IMR-90 (cell line): ENCODE data around the gene MMP12. TPM values are rescaled to one million over a fixed set of nuclear protein-coding genes. Genes with fewer than 3 reads are reported as not detected.
A peak's percentile ranks its signal among the peaks of the same experiment; 100 is the strongest.

Source experiments
- ATAC-seq: fragments of 200-7000 bp; cut with Tn5 transposase; 2 replicates; pipeline ENCODE4 v1.9.1; 2020; ENCODE audit warnings: low read depth, mild to moderate bottlenecking, moderate library complexity
- Bru-seq: library from RNA; stranded (reverse); fragments of 400-500 nt; gene quantifications from one replicate; lab custom pipeline; 2021; lab: Mats Ljungman, UMichigan
- BruChase-seq, 2 experiments: library from RNA; stranded (reverse); fragments of 400-500 nt; gene quantifications; one replicate each; lab custom pipeline; 2021; lab: Mats Ljungman, UMichigan
- BruUV-seq: library from RNA; stranded (reverse); fragments of 400-500 nt; replicated peaks from 2 replicates; lab custom pipeline; 2021; lab: Mats Ljungman, UMichigan
- CTCF ChIA-PET: fragments of 300-600 bp; formaldehyde crosslinking; extraction: SDS; loops from one replicate; lab custom pipeline; 2021; ENCODE audit warnings: antibody characterized with exemption; lab: Yijun Ruan, JAX
- POLR2A ChIA-PET: fragments of 300-600 bp; sonication (Branson Sonifier 250); formaldehyde crosslinking; loops from one replicate; lab custom pipeline; 2022; ENCODE audit warnings: antibody characterized with exemption; ENCODE audit not compliant: unreplicated experiment; lab: Charles Lee
- DNase-seq: peaks from one replicate; pipeline ENCODE4 v3.0.0; 2013
- H2AFZ ChIP-seq: replicated peaks from 2 replicates; pipeline ENCODE3; 2013; ENCODE audit warnings: low read length, mild to moderate bottlenecking; ENCODE audit not compliant: poor library complexity
- H2AK5ac ChIP-seq: 2 replicates; pipeline ENCODE4 v1.6.1; 2013; ENCODE audit warnings: low read depth, low read length, inconsistent platforms
- H2AK9ac ChIP-seq: replicated peaks from 2 replicates; pipeline ENCODE3; 2013; ENCODE audit warnings: mild to moderate bottlenecking, low read depth, low read length, moderate library complexity; ENCODE audit not compliant: poor library complexity
- H2BK120ac ChIP-seq: 2 replicates; pipeline ENCODE4 v1.6.1; 2013; ENCODE audit warnings: low read depth, low read length, inconsistent platforms
- H2BK15ac ChIP-seq: 3 replicates; pipeline ENCODE4 v1.6.1; 2013; ENCODE audit warnings: low read depth, low read length, inconsistent platforms
- H2BK20ac ChIP-seq: 2 replicates; pipeline ENCODE4 v1.6.1; 2013; ENCODE audit warnings: low read depth, mild to moderate bottlenecking, inconsistent platforms, low read length, moderate library complexity
- H2BK5ac ChIP-seq: 2 replicates; pipeline ENCODE4 v1.6.1; 2013; ENCODE audit warnings: mild to moderate bottlenecking, low read depth, low read length, inconsistent platforms; ENCODE audit not compliant: poor library complexity, severe bottlenecking
- H3K14ac ChIP-seq: replicated peaks from 2 replicates; pipeline ENCODE4 v1.6.1; 2013; ENCODE audit warnings: low read depth, low read length, inconsistent platforms
- H3K18ac ChIP-seq: 2 replicates; pipeline ENCODE4 v1.6.1; 2013; ENCODE audit warnings: low read depth, low read length, control low read depth
- H3K23ac ChIP-seq: 2 replicates; pipeline ENCODE4 v1.6.1; 2013; ENCODE audit warnings: low read depth, low read length, inconsistent platforms
- H3K27ac ChIP-seq: 2 replicates; pipeline ENCODE4 v1.5.1; 2013; ENCODE audit warnings: mild to moderate bottlenecking, control low read depth, low read length; ENCODE audit not compliant: insufficient read depth
- H3K27me3 ChIP-seq: 2 replicates; pipeline ENCODE4 v1.6.1; 2013; ENCODE audit warnings: low read length; ENCODE audit not compliant: control insufficient read depth, insufficient read depth
- H3K36me3 ChIP-seq: 2 replicates; pipeline ENCODE4 v1.6.1; 2013; ENCODE audit warnings: low read length, mixed read lengths; ENCODE audit not compliant: control insufficient read depth, insufficient read depth
- H3K4ac ChIP-seq: 2 replicates; pipeline ENCODE4 v1.6.1; 2013; ENCODE audit warnings: low read depth, low read length, inconsistent platforms
- H3K4me1 ChIP-seq: 2 replicates; pipeline ENCODE4 v1.6.1; 2013; ENCODE audit warnings: low read length, mixed read lengths; ENCODE audit not compliant: control insufficient read depth, insufficient read depth
- H3K4me2 ChIP-seq: 2 replicates; pipeline ENCODE4 v1.6.1; 2013; ENCODE audit warnings: low read depth, mild to moderate bottlenecking, control low read depth, low read length, moderate library complexity
- H3K4me3 ChIP-seq: 2 replicates; pipeline ENCODE4 v1.5.1; 2013; ENCODE audit warnings: low read depth, mild to moderate bottlenecking, control low read depth, low read length, moderate library complexity; ENCODE audit not compliant: insufficient read depth
- H3K56ac ChIP-seq: 2 replicates; pipeline ENCODE4 v1.6.1; 2013; ENCODE audit warnings: low read length, inconsistent platforms; ENCODE audit not compliant: insufficient read depth; ENCODE audit errors: extremely low read depth
- H3K79me1 ChIP-seq, 2 experiments: 2 replicates each; pipeline ENCODE4 v1.6.1; 2013; ENCODE audit warnings: low read length in 2 of 2, inconsistent platforms in 1 of 2, low read depth in 1 of 2
- H3K9ac ChIP-seq: 2 replicates; pipeline ENCODE4 v1.6.1; 2013; ENCODE audit warnings: low read depth, low read length, control low read depth
- H3K9me1 ChIP-seq: 2 replicates; pipeline ENCODE4 v1.6.1; 2013; ENCODE audit warnings: low read length, inconsistent platforms; ENCODE audit not compliant: insufficient read depth
- H3K9me3 ChIP-seq: 2 replicates; pipeline ENCODE4 v1.6.1; 2013; ENCODE audit warnings: low read length; ENCODE audit not compliant: control insufficient read depth, insufficient read depth
- H4K20me1 ChIP-seq: 2 replicates; pipeline ENCODE4 v1.6.1; 2013; ENCODE audit warnings: low read length, inconsistent platforms; ENCODE audit not compliant: insufficient read depth
- H4K5ac ChIP-seq: 2 replicates; pipeline ENCODE4 v1.6.1; 2013; ENCODE audit warnings: mild to moderate bottlenecking, low read depth, low read length, control low read depth
- H4K8ac ChIP-seq, 2 experiments: 2 replicates each; pipeline ENCODE4 v1.6.1; 2013; ENCODE audit warnings: low read depth in 2 of 2, low read length in 2 of 2, control low read depth in 1 of 2, inconsistent platforms in 1 of 2
- H4K91ac ChIP-seq: 2 replicates; pipeline ENCODE4 v1.6.1; 2013; ENCODE audit warnings: low read depth, low read length, inconsistent platforms; ENCODE audit not compliant: insufficient read depth
- BHLHE40 ChIP-seq: fragments of 150-350 bp; IDR thresholded peaks from 2 replicates; pipeline ENCODE4 v1.6.1; 2016; ENCODE audit warnings: mild to moderate bottlenecking, low read depth, low read length
- CEBPB ChIP-seq: IDR thresholded peaks from 2 replicates; pipeline ENCODE4 v1.6.1; 2012; ENCODE audit warnings: low read depth, low read length, improper control_type of control experiment
- CHD1 ChIP-seq: IDR thresholded peaks from 2 replicates; pipeline ENCODE4 v1.6.1; 2012; ENCODE audit warnings: low read depth, low read length, improper control_type of control experiment
- FOS ChIP-seq: fragments of 150-350 bp; IDR thresholded peaks from 2 replicates; pipeline ENCODE4 v1.6.1; 2016; ENCODE audit warnings: low read depth, low read length
- MAFK ChIP-seq: IDR thresholded peaks from 2 replicates; pipeline ENCODE4 v1.6.1; 2012; ENCODE audit warnings: low read depth, low read length, improper control_type of control experiment
- MAZ ChIP-seq: IDR thresholded peaks from 2 replicates; pipeline ENCODE4 v1.6.1; 2012; ENCODE audit warnings: low read depth, mild to moderate bottlenecking, low read length, improper control_type of control experiment, moderate library complexity, borderline replicate concordance
- MXI1 ChIP-seq: IDR thresholded peaks from 2 replicates; pipeline ENCODE4 v1.6.1; 2012; ENCODE audit warnings: low read depth, mild to moderate bottlenecking, low read length, moderate library complexity, borderline replicate concordance
- NFE2L2 ChIP-seq: fragments of 150-350 bp; IDR thresholded peaks from 2 replicates; pipeline ENCODE4 v1.6.1; 2016; ENCODE audit warnings: low read depth, mild to moderate bottlenecking, low read length
- POLR2A ChIP-seq: IDR thresholded peaks from 2 replicates; pipeline ENCODE4 v1.6.1; 2012; ENCODE audit warnings: mild to moderate bottlenecking, low read depth, low read length
- RAD21 ChIP-seq: IDR thresholded peaks from 2 replicates; pipeline ENCODE4 v1.6.1; 2012; ENCODE audit warnings: low read length, improper control_type of control experiment
- RCOR1 ChIP-seq: IDR thresholded peaks from 2 replicates; pipeline ENCODE4 v1.6.1; 2012; ENCODE audit warnings: mild to moderate bottlenecking, low read length, improper control_type of control experiment; ENCODE audit not compliant: insufficient replicate concordance
- RFX5 ChIP-seq: IDR thresholded peaks from 2 replicates; pipeline ENCODE4 v1.8.0; 2012; ENCODE audit warnings: low read depth, mild to moderate bottlenecking, low read length, moderate library complexity
- SMC3 ChIP-seq: fragments of 150-350 bp; IDR thresholded peaks from 2 replicates; pipeline ENCODE4 v1.6.1; 2016; ENCODE audit warnings: low read depth, mild to moderate bottlenecking, antibody characterized with exemption, low read length, moderate library complexity
- WGBS, 2 experiments: methylation state at CpG; one replicate each; pipeline versions ENCODE4 v1.1.5 to v1.1.7; 2013; ENCODE audit warnings: missing lambda C conversion rate in 2 of 2; ENCODE audit not compliant: insufficient read length in 1 of 2; ENCODE audit errors: extremely low coverage in 2 of 2; 5-methylcytosine and 5-hydroxymethylcytosine counted together
- dilution Hi-C: fragments of 300-500 bp; cut with HindIII; formaldehyde crosslinking; loops from one replicate; pipeline ENCODE4 v1.14.3; 2018; ENCODE audit warnings: low sequenced_read_pairs; ENCODE audit not compliant: unreplicated experiment
- in situ Hi-C: fragments of 300-500 bp; cut with MboI; formaldehyde crosslinking; loops from 3 replicates; pipeline ENCODE4 v1.14.3; 2019; ENCODE audit warnings: low sequenced_read_pairs, inconsistent platforms, mixed read lengths
- intact Hi-C: fragments of 100-400 bp; cut with micrococcal nuclease; formaldehyde crosslinking; loops from 2 replicates; pipeline ENCODE4 v1.10.0; 2022
- long read RNA-seq: library from polyadenylated mRNA; unstranded; transcript quantifications from one replicate; pipeline ENCODE4 v2.0.0, GENCODE V29; 2021; ENCODE audit not compliant: unreplicated experiment
- polyA plus RNA-seq, 3 experiments: library from polyadenylated mRNA; depleted of rRNA; stranded (reverse); fragments of >200 nt; gene quantifications; 2 replicates each; pipeline ENCODE4 v1.2.3, GENCODE V29; 2012; ENCODE audit warnings: low replicate concordance in 1 of 3
- total RNA-seq: library from RNA; depleted of rRNA; stranded (reverse); fragments of >200 nt; gene quantifications from 2 replicates; pipeline ENCODE4 v1.2.3, GENCODE V29; 2012; rRNA removed
- TF ChIP-seq, protein P1 (sequence below): fragments of 150-350 bp; IDR thresholded peaks from 2 replicates; pipeline ENCODE4 v1.6.1; 2017; ENCODE audit warnings: mild to moderate bottlenecking, antibody characterized with exemption, low read length, low read depth
- TF ChIP-seq, protein P2 (sequence below): fragments of 150-350 bp; IDR thresholded peaks from 2 replicates; pipeline ENCODE4 v1.6.1; 2016; ENCODE audit warnings: low read depth, mild to moderate bottlenecking, low read length, moderate library complexity, borderline replicate concordance
- TF ChIP-seq, protein P3 (sequence below): conservative IDR thresholded peaks from 2 replicates; pipeline ENCODE4 v1.5.1; 2012; ENCODE audit warnings: mild to moderate bottlenecking, low read depth, low read length, improper control_type of control experiment

MMP12 gene
- total RNA-seq (not detected in 2 replicates), polyA plus RNA-seq (2012; rRNA removed) (not detected in 2 replicates), Bru-seq, nascent RNA (percentile 7 among the genes with signal in this experiment), BruChase-seq, experiment 1, labeled RNA remaining after a 6-hour chase (not detected), BruChase-seq, experiment 2, labeled RNA remaining after a 2-hour chase (not detected)
- polyA plus RNA-seq (2012; cell fraction: cytosol; rRNA removed): not detected in 2 replicates
- 0.05 TPM in 1 of 2 replicates, not detected in the other for polyA plus RNA-seq (2012; cell fraction: nucleus; rRNA removed; ENCODE audit: low replicate concordance)
- long read RNA-seq: 0 reads

DNA sequence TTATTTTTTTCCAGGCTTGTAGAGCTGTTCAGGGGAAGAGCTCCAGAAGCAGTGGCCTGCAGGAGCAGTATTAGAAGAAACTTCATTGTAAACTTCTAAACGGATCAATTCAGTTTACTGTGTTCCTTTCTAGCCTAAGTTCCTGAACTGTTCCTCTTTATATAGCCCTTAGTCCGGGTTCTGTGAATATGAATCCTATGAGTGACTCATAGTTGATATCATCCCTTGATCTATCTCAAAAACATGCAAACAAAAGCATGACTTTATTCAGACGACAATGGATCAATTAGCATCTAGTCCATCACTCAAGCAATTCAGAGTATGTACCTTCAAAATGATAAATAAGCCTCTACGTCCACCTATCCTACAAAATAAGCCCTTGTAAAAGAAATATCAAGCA is at the start of gene MMP12:
Gene MMP12 (minus strand): TSS at position 131 of the 400 bp plus-strand sequence. CDS start 45 bp downstream, at position 86.
- Histone ChIP-seq H4K8ac (no peak within 1 kb of the TSS), H3K36me3 (no peaks in the 10 kb centered on the region), H2BK20ac (no peak within 1 kb of the TSS), H3K9me3 (no peaks in the 10 kb centered on the region), H3K18ac (no peak within 1 kb of the TSS), H2AK9ac (no peak within 1 kb of the TSS), H3K79me1 (no peaks in the 10 kb centered on the region), H4K91ac (no peak within 1 kb of the TSS), H3K27ac (no peak within 1 kb of the TSS), H4K5ac (no peak within 1 kb of the TSS), H2AK5ac (no peak within 1 kb of the TSS), H2BK15ac (no peak within 1 kb of the TSS), H2AFZ (no peak within 1 kb of the TSS), H3K4me1 (no peaks in the 10 kb centered on the region), H3K4me2 (no peak within 1 kb of the TSS), H3K14ac (no peak within 1 kb of the TSS), H3K9me1 (no peaks in the 10 kb centered on the region; the same call in 1 of the 2 replicates), H2BK120ac (no peak within 1 kb of the TSS), H2BK5ac (no peak within 1 kb of the TSS), H4K20me1 (no peaks in the 10 kb centered on the region), H3K4ac (no peak within 1 kb of the TSS), H3K9ac (no peak within 1 kb of the TSS), H3K27me3 (peaks cover 4% of the 10 kb centered on the region; the same call in 1 of the 2 replicates), H3K4me3 (no peak within 1 kb of the TSS), H3K56ac (no peak within 1 kb of the TSS), H3K23ac (no peak within 1 kb of the TSS)
- ATAC-seq: no peak
- no peak for DNase-seq
- POLR2A ChIA-PET: no interaction called here
- TF ChIP-seq RFX5 (no peak), BHLHE40 (no peak), MAFK (no peak), RAD21 (no peak), RCOR1 (no peak), MAZ (no peak), CEBPB (no peak), FOS (no peak), NFE2L2 (no peak), POLR2A (no peak), MXI1 (no peak), CHD1 (no peak), SMC3 (no peak)
- TF ChIP-seq, protein P1, sequence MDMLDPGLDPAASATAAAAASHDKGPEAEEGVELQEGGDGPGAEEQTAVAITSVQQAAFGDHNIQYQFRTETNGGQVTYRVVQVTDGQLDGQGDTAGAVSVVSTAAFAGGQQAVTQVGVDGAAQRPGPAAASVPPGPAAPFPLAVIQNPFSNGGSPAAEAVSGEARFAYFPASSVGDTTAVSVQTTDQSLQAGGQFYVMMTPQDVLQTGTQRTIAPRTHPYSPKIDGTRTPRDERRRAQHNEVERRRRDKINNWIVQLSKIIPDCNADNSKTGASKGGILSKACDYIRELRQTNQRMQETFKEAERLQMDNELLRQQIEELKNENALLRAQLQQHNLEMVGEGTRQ: no peak
- TF ChIP-seq, protein P2, sequence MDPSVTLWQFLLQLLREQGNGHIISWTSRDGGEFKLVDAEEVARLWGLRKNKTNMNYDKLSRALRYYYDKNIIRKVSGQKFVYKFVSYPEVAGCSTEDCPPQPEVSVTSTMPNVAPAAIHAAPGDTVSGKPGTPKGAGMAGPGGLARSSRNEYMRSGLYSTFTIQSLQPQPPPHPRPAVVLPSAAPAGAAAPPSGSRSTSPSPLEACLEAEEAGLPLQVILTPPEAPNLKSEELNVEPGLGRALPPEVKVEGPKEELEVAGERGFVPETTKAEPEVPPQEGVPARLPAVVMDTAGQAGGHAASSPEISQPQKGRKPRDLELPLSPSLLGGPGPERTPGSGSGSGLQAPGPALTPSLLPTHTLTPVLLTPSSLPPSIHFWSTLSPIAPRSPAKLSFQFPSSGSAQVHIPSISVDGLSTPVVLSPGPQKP: no peak
- TF ChIP-seq, protein P3, sequence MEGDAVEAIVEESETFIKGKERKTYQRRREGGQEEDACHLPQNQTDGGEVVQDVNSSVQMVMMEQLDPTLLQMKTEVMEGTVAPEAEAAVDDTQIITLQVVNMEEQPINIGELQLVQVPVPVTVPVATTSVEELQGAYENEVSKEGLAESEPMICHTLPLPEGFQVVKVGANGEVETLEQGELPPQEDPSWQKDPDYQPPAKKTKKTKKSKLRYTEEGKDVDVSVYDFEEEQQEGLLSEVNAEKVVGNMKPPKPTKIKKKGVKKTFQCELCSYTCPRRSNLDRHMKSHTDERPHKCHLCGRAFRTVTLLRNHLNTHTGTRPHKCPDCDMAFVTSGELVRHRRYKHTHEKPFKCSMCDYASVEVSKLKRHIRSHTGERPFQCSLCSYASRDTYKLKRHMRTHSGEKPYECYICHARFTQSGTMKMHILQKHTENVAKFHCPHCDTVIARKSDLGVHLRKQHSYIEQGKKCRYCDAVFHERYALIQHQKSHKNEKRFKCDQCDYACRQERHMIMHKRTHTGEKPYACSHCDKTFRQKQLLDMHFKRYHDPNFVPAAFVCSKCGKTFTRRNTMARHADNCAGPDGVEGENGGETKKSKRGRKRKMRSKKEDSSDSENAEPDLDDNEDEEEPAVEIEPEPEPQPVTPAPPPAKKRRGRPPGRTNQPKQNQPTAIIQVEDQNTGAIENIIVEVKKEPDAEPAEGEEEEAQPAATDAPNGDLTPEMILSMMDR: no peak
- no CpG with 5 or more reads among the region's 4 CpGs for WGBS, 2 experiments
- dilution Hi-C loops: no loop called here
- intact Hi-C loops: no loop called here
- CTCF ChIA-PET: no interaction called here
- in situ Hi-C loops: no loop called here
- no TSS peak for BruUV-seq
